K562 (cell line): ENCODE data around the gene KDM4F. TPM values are rescaled to one million over a fixed set of nuclear protein-coding genes. Genes with fewer than 3 reads are reported as not detected.
"Not testable (repeated sequence)": the region's sequence is repeated elsewhere in the genome, so short reads cannot be mapped to it uniquely, and the experiment has no call there.

Source experiments
- ATAC-seq: fragments of 200-7000 bp; cut with Tn5 transposase; 3 replicates; pipeline ENCODE4 v1.9.1; 2020; ENCODE audit warnings: moderate library complexity
- Bru-seq: library from RNA; stranded (reverse); fragments of 400-500 nt; gene quantifications from one replicate; lab custom pipeline; 2021; lab: Mats Ljungman, UMichigan
- BruChase-seq, 2 experiments: library from RNA; stranded (reverse); fragments of 400-500 nt; gene quantifications; one replicate each; lab custom pipeline; 2021; lab: Mats Ljungman, UMichigan
- BruUV-seq: library from RNA; stranded (reverse); fragments of 400-500 nt; replicated peaks from 2 replicates; lab custom pipeline; 2021; lab: Mats Ljungman, UMichigan
- CTCF ChIA-PET: fragments of 300-600 bp; formaldehyde crosslinking; extraction: SDS; loops from one replicate; lab custom pipeline; 2021; ENCODE audit warnings: low intra/inter-chr PET ratio; lab: Yijun Ruan, JAX
- POLR2A ChIA-PET: fragments of 300-600, 350-650 bp; sonication (Branson Sonifier 250); formaldehyde crosslinking; extraction: SDS; loops from one replicate; lab custom pipeline; 2021; ENCODE audit warnings: antibody characterized with exemption, inconsistent platforms; lab: Yijun Ruan, JAX
- DNase-seq, 4 experiments: peaks; one replicate each; pipeline versions ENCODE4 v3.0.0 to v3.0.0-alpha.2; 2011 to 2018; ENCODE audit warnings: low spot score in 3 of 4, mixed read lengths in 3 of 4; ENCODE audit errors: extremely low read depth in 1 of 4
- FAIRE-seq: peaks from 2 replicates; lab custom pipeline; 2011; peaks lifted over from hg19 to GRCh38; lab: Jason Lieb, UNC
- H2AFZ ChIP-seq: 2 replicates; pipeline ENCODE4 v1.6.0; 2011; ENCODE audit warnings: low read depth, low read length, control low read depth, inconsistent platforms
- H3K27ac ChIP-seq: fragments of 200-600 bp; 3 replicates; pipeline ENCODE4 v1.8.0; 2011; ENCODE audit warnings: low read depth, mild to moderate bottlenecking, control low read depth, inconsistent platforms, low read length, moderate library complexity, mixed read lengths; ENCODE audit errors: extremely low read depth
- H3K27me3 ChIP-seq, 2 experiments: fragments of 300-600 bp in 1 of 2; 2 replicates in 1 of 2; 3 replicates in 1 of 2; pipeline versions ENCODE4 v1.6.0 to v1.8.0; 2011; ENCODE audit warnings: inconsistent platforms in 2 of 2, low read length in 2 of 2, mild to moderate bottlenecking in 1 of 2, mixed read lengths in 1 of 2, moderate library complexity in 1 of 2; ENCODE audit not compliant: control insufficient read depth in 2 of 2, insufficient read depth in 2 of 2
- H3K36me3 ChIP-seq: fragments of 300-600 bp; 3 replicates; pipeline ENCODE4 v1.8.0; 2011; ENCODE audit warnings: mild to moderate bottlenecking, low read length, inconsistent platforms; ENCODE audit not compliant: control insufficient read depth, insufficient read depth
- H3K4me1 ChIP-seq, 2 experiments: fragments of 200-600 bp in 1 of 2; replicated peaks in 1 of 2; 2 replicates in 1 of 2; 3 replicates in 1 of 2; pipeline versions ENCODE4 v1.5.1 to v1.8.0; 2011; ENCODE audit warnings: inconsistent platforms in 2 of 2, low read length in 2 of 2, mild to moderate bottlenecking in 1 of 2, mixed read lengths in 1 of 2, moderate library complexity in 1 of 2; ENCODE audit not compliant: control insufficient read depth in 2 of 2, insufficient read depth in 2 of 2
- H3K4me2 ChIP-seq: 2 replicates; pipeline ENCODE4 v1.6.1; 2011; ENCODE audit warnings: low read length, control low read depth, inconsistent platforms, mixed read lengths; ENCODE audit not compliant: insufficient read depth
- H3K4me3 ChIP-seq: fragments of 200-600 bp; sonication (generic), shearing (Covaris generic); 2 replicates; pipeline ENCODE4 v1.5.1; 2016; ENCODE audit warnings: control low read depth, inconsistent platforms
- H3K79me2 ChIP-seq: fragments of 200-600 bp; 3 replicates; pipeline ENCODE4 v1.8.0; 2011; ENCODE audit warnings: low read length, inconsistent platforms; ENCODE audit not compliant: control insufficient read depth, insufficient read depth
- H3K9ac ChIP-seq, 2 experiments: 2 replicates each; pipeline versions ENCODE4 v1.6.0 to v1.6.1; 2011; ENCODE audit warnings: low read depth in 2 of 2, low read length in 2 of 2, control low read depth in 1 of 2, inconsistent platforms in 1 of 2, mild to moderate bottlenecking in 1 of 2, mixed read lengths in 1 of 2; ENCODE audit not compliant: insufficient read depth in 1 of 2
- H3K9me1 ChIP-seq: one replicate; pipeline ENCODE4 v1.6.0; 2011; ENCODE audit warnings: inconsistent platforms, mild to moderate bottlenecking, low read length, moderate library complexity; ENCODE audit not compliant: control insufficient read depth, insufficient read depth
- H3K9me3 ChIP-seq: replicated peaks from 2 replicates; pipeline ENCODE4 v1.5.1; 2011; ENCODE audit warnings: low read depth, low read length, inconsistent platforms; ENCODE audit not compliant: control insufficient read depth, insufficient read depth
- H4K20me1 ChIP-seq: replicated peaks from 2 replicates; pipeline ENCODE4 v1.6.1; 2011; ENCODE audit warnings: low read length, inconsistent platforms, mixed read lengths; ENCODE audit not compliant: control insufficient read depth, insufficient read depth
- WGBS: fragments of 100-300 bp; shearing (Covaris generic); methylation state at CpG from one replicate; pipeline ENCODE4 v1.1.6; 2016; ENCODE audit warnings: low coverage, mixed read lengths; ENCODE audit not compliant: insufficient coverage; ENCODE audit errors: missing lambda C conversion rate; 5-methylcytosine and 5-hydroxymethylcytosine counted together
- in situ Hi-C: fragments of 300-500 bp; cut with MboI; formaldehyde crosslinking; loops from 4 replicates; pipeline ENCODE4 v1.15.0; 2018; ENCODE audit warnings: inconsistent platforms, mixed read lengths
- intact Hi-C: fragments of 100-400 bp; cut with micrococcal nuclease; formaldehyde crosslinking; loops from 2 replicates; pipeline ENCODE4 v1.14.2; 2022
- long read RNA-seq, 3 experiments: library from polyadenylated mRNA in 2 of 3; library from RNA in 1 of 3; unstranded in 2 of 3; stranded (forward) in 1 of 3; transcript quantifications; one replicate each; pipeline ENCODE4 v2.0.0, GENCODE V29; 2019 to 2022
- polyA minus RNA-seq, 3 experiments: library from RNA; depleted of rRNA, polyadenylated mRNA; stranded (reverse); fragments of >200 nt; gene quantifications; 2 replicates each; pipeline ENCODE4 v1.2.3, GENCODE V29; 2011
- polyA plus RNA-seq, 8 experiments: library from polyadenylated mRNA; depleted of rRNA in 4 of 8; stranded (reverse) in 5 of 8; unstranded in 3 of 8; fragments of >200 nt; fragmentation: Nextera tagmentation in 2 of 8; fragmentation: Illumina TruSeq in 1 of 8; extraction: Ambion mirVana in 2 of 8; extraction: Trizol in 1 of 8; gene quantifications; 2 replicates each; pipeline versions ENCODE4 v1.2.1 to v1.2.3, GENCODE V29; 2011 to 2014; ENCODE audit warnings: inconsistent platforms in 1 of 8, missing spikeins in 1 of 8
- total RNA-seq, 7 experiments: library from RNA; depleted of rRNA in 6 of 7; stranded (reverse); fragments of >200 nt in 6 of 7; fragmentation: Illumina TruSeq in 2 of 7; extraction: Trizol in 2 of 7; gene quantifications; 2 replicates each; pipeline versions ENCODE4 v1.2.1 to v1.2.3, GENCODE V29; 2011 to 2021; ENCODE audit warnings: low replicate concordance in 1 of 7

The KDM4F gene
- not detected in 2 replicates for total RNA-seq (2011; cell fraction: chromatin; rRNA removed; ENCODE audit: low replicate concordance)
- total RNA-seq (2011; cell fraction: nucleolus; rRNA removed) = not detected in 2 replicates
- not detected in 2 replicates for total RNA-seq (2011; cell fraction: nucleoplasm; rRNA removed)
- total RNA-seq (2014; rRNA removed) (not detected in 2 replicates), total RNA-seq (2014; rRNA removed; fragmentation: Illumina TruSeq; extraction: Trizol) (not detected in 2 replicates), total RNA-seq (2015; rRNA removed; fragmentation: Illumina TruSeq; extraction: Trizol) (not detected in 2 replicates), total RNA-seq (2021) (not detected in 2 replicates), polyA plus RNA-seq (2011; rRNA removed) (not detected in 2 replicates), polyA plus RNA-seq (2014; fragmentation: Illumina TruSeq; extraction: Trizol) (not detected in 2 replicates), polyA plus RNA-seq (2014; fragmentation: Nextera tagmentation; extraction: Ambion mirVana) (not detected), polyA plus RNA-seq (2014; rRNA removed) (not detected in 2 replicates), polyA minus RNA-seq (2011; rRNA and poly(A)+ RNA removed) (not detected in 2 replicates), Bru-seq, nascent RNA (not detected), BruChase-seq, experiment 1, labeled RNA remaining after a 2-hour chase (not detected), BruChase-seq, experiment 2, labeled RNA remaining after a 6-hour chase (not detected)
- not detected in 2 replicates for polyA plus RNA-seq (2011; cell fraction: cytosol; rRNA removed)
- not detected in 2 replicates for polyA plus RNA-seq (2011; cell fraction: nucleus; rRNA removed)
- polyA plus RNA-seq (2012) = not detected in 2 replicates
- not detected in 2 replicates for polyA minus RNA-seq (2011; cell fraction: cytosol; rRNA and poly(A)+ RNA removed)
- polyA minus RNA-seq (2011; cell fraction: nucleus; rRNA and poly(A)+ RNA removed) = not detected in 2 replicates
- long read RNA-seq, experiment 1 = 0 reads
- long read RNA-seq, experiment 2 = 0 reads
- long read RNA-seq, experiment 3 = 0 reads

- H3K79me2 ChIP-seq, H3K27ac ChIP-seq, intact Hi-C loops, CTCF ChIA-PET, POLR2A ChIA-PET, H3K9me3 ChIP-seq, H3K4me3 ChIP-seq, H4K20me1 ChIP-seq, H3K9ac ChIP-seq, ATAC-seq, in situ Hi-C loops, FAIRE-seq, H3K9me1 ChIP-seq, BruUV-seq, DNase-seq, H3K4me1 ChIP-seq, H3K36me3 ChIP-seq: not testable (repeated sequence)
- 0% methylated on average over 2 of the region's 3 CpGs for WGBS
- peak within 1 kb of the TSS; percentile 66 for H2AFZ ChIP-seq
- H3K4me2 ChIP-seq = peak within 1 kb of the TSS; percentile 7; the same call in 1 of the 2 replicates
- H3K27me3 ChIP-seq = peaks cover 3 to 24% of the 10 kb centered on the region in 2 experiments; a peak in 4 of 5 replicates
Observed at GRCh38 chr11:95049122-95049521, at the start of gene KDM4F. TSS of gene KDM4F (plus strand) at chr11:95049422.

GRCh38 chr11:95003716-95004115 lies 45.5 kb upstream of the KDM4F start:
- H3K4me3 ChIP-seq = no peak overlapping the region
- no peak for ATAC-seq
- FAIRE-seq = no peak

More at GRCh38 chr11:95003716-95004115, 45.5 kb upstream of the KDM4F start:
- Histone ChIP-seq H3K9me3 (no peaks in the 10 kb centered on the region), H4K20me1 (no peaks in the 10 kb centered on the region), H3K4me2 (no peak overlapping the region), H3K9ac (no peak overlapping the region), H2AFZ (no peak overlapping the region), H3K79me2 (no peaks in the 10 kb centered on the region), H3K36me3 (no peaks in the 10 kb centered on the region), H3K27ac (no peak overlapping the region), H3K4me1 (no peaks in the 10 kb centered on the region), H3K27me3 (no peaks in the 10 kb centered on the region), H3K9me1 (no peaks in the 10 kb centered on the region)
- ChIA-PET CTCF (no interaction called here), POLR2A (no interaction called here)
- in situ Hi-C loops (no loop called here), intact Hi-C loops (no loop called here)
- DNase-seq = no peak
- no TSS peak for BruUV-seq
